Neutrophil (primary cell): ENCODE results near the gene ZCCHC10.
"Not testable (repeated sequence)": the region's sequence is repeated elsewhere in the genome, so short reads cannot be mapped to it uniquely, and the experiment has no call there.

Source experiments
- H3K27ac ChIP-seq: fragments of 200-600 bp; sonication (generic); 2 replicates; pipeline ENCODE4 v1.5.1; 2016; ENCODE audit warnings: mild to moderate bottlenecking, moderate library complexity
- H3K27me3 ChIP-seq: fragments of 200-600 bp; sonication (generic); 2 replicates; pipeline ENCODE4 v1.6.0; 2016; ENCODE audit warnings: mild to moderate bottlenecking
- H3K36me3 ChIP-seq: fragments of 200-600 bp; sonication (generic); 2 replicates; pipeline ENCODE4 v1.5.1; 2017
- H3K4me1 ChIP-seq, 2 experiments: fragments of 200-600 bp in 1 of 2; sonication (generic) in 1 of 2; 1 replicate in 1 of 2; 2 replicates in 1 of 2; pipeline versions ENCODE4 v1.5.1 to v1.6.1; 2013 to 2016; ENCODE audit warnings: low read depth in 1 of 2, low read length in 1 of 2, mild to moderate bottlenecking in 1 of 2, moderate library complexity in 1 of 2; ENCODE audit not compliant: control insufficient read depth in 1 of 2, insufficient read depth in 1 of 2
- H3K4me3 ChIP-seq, 2 experiments: fragments of 200-600 bp in 1 of 2; sonication (generic) in 1 of 2; 1 replicate in 1 of 2; 2 replicates in 1 of 2; pipeline ENCODE4 v1.5.1; 2013 to 2016; ENCODE audit warnings: low read depth in 1 of 2, low read length in 1 of 2, mild to moderate bottlenecking in 1 of 2, moderate library complexity in 1 of 2
- H3K9me3 ChIP-seq: fragments of 200-600 bp; sonication (generic); 2 replicates; pipeline ENCODE4 v1.5.1; 2016
- TF ChIP-seq, protein P1 (sequence below): fragments of 200-600 bp; sonication (generic); IDR thresholded peaks from 2 replicates; pipeline ENCODE4 v1.5.1; 2016; ENCODE audit warnings: antibody characterized with exemption

ZCCHC10 gene

DNA sequence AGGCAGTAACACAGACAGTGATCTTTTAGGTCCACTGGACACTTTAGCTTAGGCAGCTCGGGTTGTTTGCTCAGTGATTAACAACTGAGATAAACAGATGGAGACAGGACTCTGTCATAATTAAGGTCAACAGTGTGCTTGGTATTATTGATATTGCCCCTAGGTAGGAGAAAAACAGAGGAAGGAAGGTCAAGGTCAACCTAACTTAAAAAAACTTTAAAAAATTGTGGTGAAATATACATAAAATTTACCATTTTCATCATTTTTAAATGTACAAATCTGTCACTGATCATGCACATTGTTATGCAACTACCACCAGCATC, 23.3 kb upstream of the ZCCHC10 start:
- H3K4me3 ChIP-seq: no peak overlapping the region
- H3K9me3 ChIP-seq: no peaks in the 10 kb centered on the region
- H3K36me3 ChIP-seq: no peaks in the 10 kb centered on the region
- H3K4me1 ChIP-seq: peaks cover 22 to 29% of the 10 kb centered on the region in 2 experiments
- no peak overlapping the region for H3K27ac ChIP-seq
- H3K27me3 ChIP-seq: peaks cover 8% of the 10 kb centered on the region
- TF ChIP-seq, protein P1, sequence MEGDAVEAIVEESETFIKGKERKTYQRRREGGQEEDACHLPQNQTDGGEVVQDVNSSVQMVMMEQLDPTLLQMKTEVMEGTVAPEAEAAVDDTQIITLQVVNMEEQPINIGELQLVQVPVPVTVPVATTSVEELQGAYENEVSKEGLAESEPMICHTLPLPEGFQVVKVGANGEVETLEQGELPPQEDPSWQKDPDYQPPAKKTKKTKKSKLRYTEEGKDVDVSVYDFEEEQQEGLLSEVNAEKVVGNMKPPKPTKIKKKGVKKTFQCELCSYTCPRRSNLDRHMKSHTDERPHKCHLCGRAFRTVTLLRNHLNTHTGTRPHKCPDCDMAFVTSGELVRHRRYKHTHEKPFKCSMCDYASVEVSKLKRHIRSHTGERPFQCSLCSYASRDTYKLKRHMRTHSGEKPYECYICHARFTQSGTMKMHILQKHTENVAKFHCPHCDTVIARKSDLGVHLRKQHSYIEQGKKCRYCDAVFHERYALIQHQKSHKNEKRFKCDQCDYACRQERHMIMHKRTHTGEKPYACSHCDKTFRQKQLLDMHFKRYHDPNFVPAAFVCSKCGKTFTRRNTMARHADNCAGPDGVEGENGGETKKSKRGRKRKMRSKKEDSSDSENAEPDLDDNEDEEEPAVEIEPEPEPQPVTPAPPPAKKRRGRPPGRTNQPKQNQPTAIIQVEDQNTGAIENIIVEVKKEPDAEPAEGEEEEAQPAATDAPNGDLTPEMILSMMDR: no peak

DNA sequence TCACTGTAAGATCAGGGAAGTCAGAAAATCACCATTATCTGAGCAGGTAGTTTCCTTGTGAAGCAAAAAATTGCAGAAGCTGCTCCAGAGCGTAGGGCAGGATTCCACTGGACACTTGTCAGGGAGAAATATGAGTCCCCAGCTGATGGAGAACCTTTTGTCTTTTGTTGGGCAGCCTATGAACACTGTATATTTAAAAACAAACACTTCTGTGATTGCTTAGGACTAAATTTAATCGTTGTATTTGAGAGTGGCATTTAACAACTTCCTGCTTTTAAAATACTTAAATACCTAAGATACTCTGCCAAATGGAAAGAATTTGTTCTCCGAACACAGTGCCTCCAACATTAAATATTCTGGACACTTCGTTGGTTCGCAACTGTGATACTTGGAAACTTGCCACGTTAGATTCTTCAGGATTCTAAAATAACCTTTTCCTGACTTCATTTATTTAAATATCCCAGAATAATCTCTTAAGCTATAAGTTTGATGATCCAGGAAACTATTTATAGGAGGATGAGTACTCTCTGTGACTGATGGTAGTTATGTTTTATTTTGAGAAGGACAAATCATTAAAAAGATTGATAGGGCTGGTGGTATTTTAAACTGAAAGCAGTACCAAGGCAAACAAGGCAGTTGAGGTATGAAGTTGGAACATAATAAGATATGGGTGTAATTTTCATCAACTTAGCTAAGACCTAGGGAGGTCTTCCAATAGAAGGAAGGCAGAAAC, 22.8 kb upstream of the ZCCHC10 start:
- H3K9me3 ChIP-seq: no peaks in the 10 kb centered on the region
- H3K27me3 ChIP-seq: peaks cover 8% of the 10 kb centered on the region
- TF ChIP-seq, protein P1: no peak
- no peak overlapping the region for H3K27ac ChIP-seq
- H3K36me3 ChIP-seq: no peaks in the 10 kb centered on the region
- H3K4me3 ChIP-seq: no peak overlapping the region
- H3K4me1 ChIP-seq: peaks cover 22 to 27% of the 10 kb centered on the region in 2 experiments

DNA sequence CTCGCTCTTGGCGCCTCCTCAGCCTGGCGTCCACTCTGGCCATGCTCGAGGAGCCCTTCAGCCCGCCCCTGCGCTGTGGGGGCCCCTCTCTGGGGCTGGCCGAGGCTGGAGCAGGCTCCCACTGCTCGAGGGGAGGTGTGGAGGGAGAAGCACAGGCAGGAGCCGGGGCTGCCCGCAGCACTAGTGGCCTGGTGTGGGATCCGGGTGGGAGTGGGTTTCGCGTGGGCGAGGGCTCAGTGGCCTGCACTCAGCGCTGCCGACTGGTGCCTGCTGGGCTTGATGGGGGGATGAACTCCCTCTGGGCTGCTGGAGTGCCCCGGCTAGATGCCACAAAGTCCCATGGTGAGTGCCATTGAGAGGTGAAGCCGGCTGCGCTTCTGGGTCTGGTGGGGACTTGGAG, 21.1 kb upstream of the ZCCHC10 start:
- H3K27ac ChIP-seq: no peak overlapping the region
- H3K27me3 ChIP-seq: peaks cover 8% of the 10 kb centered on the region
- peaks cover 10 to 11% of the 10 kb centered on the region in 2 experiments for H3K4me1 ChIP-seq
- TF ChIP-seq, protein P1: no peak
- H3K36me3 ChIP-seq: no peaks in the 10 kb centered on the region
- H3K9me3 ChIP-seq: no peaks in the 10 kb centered on the region
- H3K4me3 ChIP-seq: no peak overlapping the region

DNA sequence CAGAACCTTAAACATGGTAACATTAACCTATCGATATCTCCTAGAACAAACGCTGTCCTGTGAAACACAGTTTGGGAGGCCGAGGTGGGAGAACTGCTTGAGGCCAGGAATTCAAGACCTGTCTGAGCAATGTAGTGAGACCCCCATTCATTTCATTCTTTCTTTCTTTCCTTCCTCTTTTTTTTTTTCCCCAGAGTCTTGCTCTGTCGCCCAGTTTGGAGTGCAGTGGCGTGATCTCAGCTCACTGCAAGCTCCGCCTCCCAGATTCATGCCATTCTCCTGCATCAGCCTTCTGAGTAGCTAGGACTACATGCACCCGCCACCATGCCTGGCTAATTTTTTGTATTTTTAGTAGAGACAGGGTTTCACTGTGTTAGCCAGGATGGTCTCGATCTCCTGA, 20.2 kb upstream of the ZCCHC10 start:
- not testable (repeated sequence) for H3K27me3 ChIP-seq, H3K9me3 ChIP-seq, H3K27ac ChIP-seq, H3K4me1 ChIP-seq, H3K4me3 ChIP-seq, H3K36me3 ChIP-seq

DNA sequence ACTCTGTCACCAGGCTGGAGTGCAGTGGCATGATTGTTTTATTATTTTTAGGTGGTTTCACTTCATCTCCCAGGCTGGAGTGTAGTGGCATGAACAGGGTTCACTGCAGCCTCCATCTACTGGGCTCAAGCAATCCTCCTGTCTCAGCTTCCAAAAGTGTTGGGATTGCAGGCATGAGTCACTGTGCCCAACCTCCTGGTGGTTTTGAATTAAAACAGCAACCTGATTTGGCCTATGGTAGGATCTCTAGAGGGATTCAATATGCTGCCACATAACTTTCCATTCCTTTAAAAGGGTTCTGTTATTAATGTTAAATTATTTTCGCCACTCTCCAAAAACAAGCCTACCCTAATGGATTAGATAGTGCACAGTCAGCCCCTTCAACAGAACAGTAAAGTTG, 15.6 kb upstream of the ZCCHC10 start:
- no peaks in the 10 kb centered on the region for H3K27me3 ChIP-seq
- H3K4me1 ChIP-seq: no peaks in the 10 kb centered on the region
- H3K4me3 ChIP-seq: no peak overlapping the region
- H3K27ac ChIP-seq: no peak overlapping the region
- no peaks in the 10 kb centered on the region for H3K36me3 ChIP-seq
- no peaks in the 10 kb centered on the region for H3K9me3 ChIP-seq
- TF ChIP-seq, protein P1: no peak

DNA sequence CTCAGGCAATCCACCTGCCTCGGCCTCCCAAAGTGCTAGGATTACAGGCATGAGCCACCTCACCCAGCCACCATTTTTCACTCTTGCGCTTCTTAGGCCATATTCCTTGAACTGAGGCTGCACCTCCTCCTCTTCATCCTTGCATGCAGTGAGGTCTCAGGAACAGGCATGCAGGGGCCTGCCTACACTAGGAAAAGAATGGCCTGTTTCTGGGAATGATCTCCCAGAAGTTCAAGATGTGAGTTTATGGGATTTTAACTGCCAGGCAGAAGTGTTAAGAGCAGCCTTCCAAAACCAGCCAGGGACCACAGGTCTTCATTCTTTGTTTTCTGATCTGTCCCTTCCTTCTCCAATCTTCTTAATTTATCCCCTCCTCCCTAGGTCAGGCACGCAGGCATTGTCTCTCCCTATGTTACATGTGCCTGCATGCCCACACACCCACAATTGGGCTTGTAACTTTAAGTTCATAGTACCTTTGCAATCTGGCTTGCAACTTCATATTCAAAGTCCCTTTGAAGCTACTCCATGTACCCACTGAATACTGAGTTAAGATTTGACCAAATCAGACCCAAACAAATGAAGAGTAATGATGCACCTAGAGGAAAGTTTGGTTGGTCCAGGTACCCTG, 14.9 kb upstream of the ZCCHC10 start:
- Histone ChIP-seq H3K4me3 (no peak overlapping the region), H3K27ac (no peak overlapping the region), H3K4me1 (no peaks in the 10 kb centered on the region), H3K36me3 (no peaks in the 10 kb centered on the region), H3K27me3 (no peaks in the 10 kb centered on the region), H3K9me3 (no peaks in the 10 kb centered on the region)
- TF ChIP-seq, protein P1: no peak

DNA sequence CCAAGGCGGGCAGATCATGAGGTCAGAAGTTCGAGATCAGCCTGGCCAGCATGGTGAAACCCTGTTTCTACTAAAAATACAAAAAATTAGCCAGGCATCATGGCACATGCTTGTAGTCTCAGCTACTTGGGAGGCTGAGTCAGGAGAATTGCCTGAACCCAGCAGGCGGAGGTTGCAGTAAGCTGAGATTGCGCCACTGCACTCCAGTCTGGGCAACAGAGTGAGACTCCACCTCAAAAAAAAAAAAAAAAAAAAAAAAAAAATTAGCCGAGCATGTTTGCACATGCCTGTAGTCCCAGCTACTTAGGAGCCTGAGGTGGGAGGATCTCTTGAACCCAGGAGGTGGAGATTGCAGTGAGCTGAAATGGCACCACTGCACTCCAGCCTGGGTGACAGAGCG, 10.3 kb upstream of the ZCCHC10 start:
- not testable (repeated sequence) for H3K27ac ChIP-seq, H3K4me3 ChIP-seq, H3K27me3 ChIP-seq, H3K4me1 ChIP-seq, H3K36me3 ChIP-seq, H3K9me3 ChIP-seq
